WTC11 (cell line): ENCODE results near the gene RIMBP2. TPM values are rescaled to one million over a fixed set of nuclear protein-coding genes. Genes with fewer than 3 reads are reported as not detected.

Experiments
- ATAC-seq: fragments of 200-7000 bp; cut with Tn5 transposase; 2 replicates; pipeline ENCODE4 v1.10.0; 2021; ENCODE audit warnings: mild to moderate bottlenecking, moderate library complexity
- CTCF ChIA-PET: fragments of 300-600 bp; sonication (Branson Sonifier 250); formaldehyde crosslinking; loops from one replicate; lab custom pipeline; 2021; ENCODE audit warnings: antibody characterized with exemption; lab: Charles Lee
- POLR2A ChIA-PET: fragments of 350-600 bp; sonication (Branson Sonifier 250); formaldehyde crosslinking; loops from one replicate; lab custom pipeline; 2021; ENCODE audit warnings: antibody characterized with exemption; lab: Charles Lee
- DNase-seq: peaks from one replicate; pipeline ENCODE4 v3.0.0; 2021; ENCODE audit warnings: low spot score
- H3K27ac Mint-ChIP-seq: 2 replicates; pipeline ENCODE4 v1.8.0; 2021; ENCODE audit warnings: mixed read lengths
- H3K27me3 Mint-ChIP-seq: 2 replicates; pipeline ENCODE4 v1.8.0; 2021; ENCODE audit warnings: low read depth, mild to moderate bottlenecking, moderate library complexity, mixed read lengths
- H3K36me3 Mint-ChIP-seq: 2 replicates; pipeline ENCODE4 v1.8.0; 2021; ENCODE audit warnings: mixed read lengths
- H3K4me1 Mint-ChIP-seq: 2 replicates; pipeline ENCODE4 v1.8.0; 2022; ENCODE audit warnings: mixed read lengths
- H3K4me3 Mint-ChIP-seq: 2 replicates; pipeline ENCODE4 v1.8.0; 2021; ENCODE audit warnings: mild to moderate bottlenecking, moderate library complexity, mixed read lengths
- H3K9me3 Mint-ChIP-seq: 2 replicates; pipeline ENCODE4 v1.8.0; 2021; ENCODE audit warnings: mixed read lengths
- ATF1 ChIP-seq: sonication (generic); formaldehyde crosslinking; IDR thresholded peaks from 2 replicates; pipeline ENCODE4 v1.8.1; 2023; ENCODE audit warnings: mild to moderate bottlenecking, moderate library complexity, missing genetic modification reagents
- ELF4 ChIP-seq: sonication (generic); formaldehyde crosslinking; IDR thresholded peaks from 2 replicates; pipeline ENCODE4 v1.8.1; 2022; ENCODE audit warnings: low read depth, mild to moderate bottlenecking, moderate library complexity, missing genetic modification reagents
- FOXK1 ChIP-seq: sonication (generic); formaldehyde crosslinking; IDR thresholded peaks from 2 replicates; pipeline ENCODE4 v1.8.0; 2022; ENCODE audit warnings: mild to moderate bottlenecking, moderate library complexity, missing genetic modification reagents
- NFATC4 ChIP-seq: fragments of 250-450 bp; sonication (Bioruptor Pico); IDR thresholded peaks from 2 replicates; pipeline ENCODE4 v1.9.0; 2021; ENCODE audit warnings: mild to moderate bottlenecking
- NR1H2 ChIP-seq: sonication (generic); formaldehyde crosslinking; IDR thresholded peaks from 2 replicates; pipeline ENCODE4 v1.9.0; 2021; ENCODE audit warnings: mild to moderate bottlenecking, moderate library complexity, missing genetic modification reagents
- OVOL2 ChIP-seq: fragments of 250-450 bp; sonication (Bioruptor Pico); IDR thresholded peaks from 2 replicates; pipeline ENCODE4 v1.9.0; 2021; ENCODE audit warnings: mild to moderate bottlenecking, borderline replicate concordance
- ZNF263 ChIP-seq: sonication (generic); formaldehyde crosslinking; IDR thresholded peaks from 2 replicates; pipeline ENCODE4 v1.8.1; 2022; ENCODE audit warnings: low read depth, mild to moderate bottlenecking, moderate library complexity, missing genetic modification reagents
- total RNA-seq: library from RNA; stranded (reverse); gene quantifications from 3 replicates; pipeline ENCODE4 v1.2.3, GENCODE V29; 2021
- TF ChIP-seq, protein P1 (sequence below): sonication (generic); formaldehyde crosslinking; IDR thresholded peaks from 2 replicates; pipeline ENCODE4 v1.8.1; 2023; ENCODE audit warnings: mild to moderate bottlenecking, missing genetic modification reagents
- TF ChIP-seq, protein P2 (sequence below): fragments of 200-600 bp; IDR thresholded peaks from 2 replicates; pipeline ENCODE4 v1.8.0; 2022; ENCODE audit warnings: antibody characterized with exemption
- TF ChIP-seq, protein P3 (sequence below): sonication (generic); formaldehyde crosslinking; conservative IDR thresholded peaks from 2 replicates; pipeline ENCODE4 v1.8.1; 2023; ENCODE audit warnings: mild to moderate bottlenecking, low read depth, missing genetic modification reagents, moderate library complexity
- TF ChIP-seq, protein P4 (sequence below): sonication (generic); formaldehyde crosslinking; IDR thresholded peaks from 2 replicates; pipeline ENCODE4 v1.8.0; 2023; ENCODE audit warnings: mild to moderate bottlenecking, missing genetic modification reagents
- TF ChIP-seq, protein P5 (sequence below): sonication (generic); formaldehyde crosslinking; IDR thresholded peaks from 2 replicates; pipeline ENCODE4 v1.8.0; 2022; ENCODE audit warnings: mild to moderate bottlenecking, missing genetic modification reagents
- TF ChIP-seq, protein P6 (sequence below): sonication (generic); formaldehyde crosslinking; IDR thresholded peaks from 2 replicates; pipeline ENCODE4 v1.8.0; 2022; ENCODE audit warnings: mild to moderate bottlenecking, missing genetic modification reagents
- TF ChIP-seq, protein P7 (sequence below): sonication (generic); formaldehyde crosslinking; IDR thresholded peaks from 2 replicates; pipeline ENCODE4 v1.8.0; 2023; ENCODE audit warnings: missing genetic modification reagents
- TF ChIP-seq, protein P8 (sequence below): sonication (generic); formaldehyde crosslinking; IDR thresholded peaks from 2 replicates; pipeline ENCODE4 v1.8.0; 2022; ENCODE audit warnings: mild to moderate bottlenecking, missing genetic modification reagents

Gene RIMBP2
- total RNA-seq, 1 experiment from 2014 or later, result 2.6 TPM

DNA sequence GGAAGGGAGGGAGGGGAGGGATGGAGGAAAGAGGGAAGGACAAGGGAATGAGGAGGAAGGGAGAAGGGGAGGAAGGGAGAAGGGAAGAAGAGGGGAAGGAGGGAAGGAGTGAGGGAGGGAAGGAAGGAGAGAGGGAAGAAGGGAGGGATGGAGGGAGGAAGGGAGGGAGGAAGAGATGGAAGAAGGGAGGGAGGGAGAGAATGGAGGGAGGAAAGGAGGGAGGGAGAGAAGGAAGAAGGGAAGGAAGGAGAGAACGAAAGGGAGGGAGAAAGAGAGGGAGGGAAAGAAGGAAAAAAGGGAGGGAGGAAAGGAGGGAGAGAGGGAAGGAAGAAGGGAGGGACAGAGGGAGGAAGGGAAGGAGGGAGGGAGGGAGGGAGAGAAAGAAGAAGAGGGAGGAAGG is 49.5 kb downstream of the RIMBP2 start:
- H3K4me3 Mint-ChIP-seq, result no peak overlapping the region
- H3K27me3 Mint-ChIP-seq, result no peaks in the 10 kb centered on the region; the same call in 1 of the 2 replicates
- DNase-seq, result no peak
- H3K27ac Mint-ChIP-seq, result no peak overlapping the region
- no peak for ATAC-seq
- H3K9me3 Mint-ChIP-seq, result peaks cover 50% of the 10 kb centered on the region
- H3K36me3 Mint-ChIP-seq, result peaks cover 20% of the 10 kb centered on the region
- H3K4me1 Mint-ChIP-seq, result no peaks in the 10 kb centered on the region
- CTCF ChIA-PET, result no interaction called here
- TF ChIP-seq FOXK1 (CRISPR knock-in tag), result no peak
- TF ChIP-seq, protein P1, sequence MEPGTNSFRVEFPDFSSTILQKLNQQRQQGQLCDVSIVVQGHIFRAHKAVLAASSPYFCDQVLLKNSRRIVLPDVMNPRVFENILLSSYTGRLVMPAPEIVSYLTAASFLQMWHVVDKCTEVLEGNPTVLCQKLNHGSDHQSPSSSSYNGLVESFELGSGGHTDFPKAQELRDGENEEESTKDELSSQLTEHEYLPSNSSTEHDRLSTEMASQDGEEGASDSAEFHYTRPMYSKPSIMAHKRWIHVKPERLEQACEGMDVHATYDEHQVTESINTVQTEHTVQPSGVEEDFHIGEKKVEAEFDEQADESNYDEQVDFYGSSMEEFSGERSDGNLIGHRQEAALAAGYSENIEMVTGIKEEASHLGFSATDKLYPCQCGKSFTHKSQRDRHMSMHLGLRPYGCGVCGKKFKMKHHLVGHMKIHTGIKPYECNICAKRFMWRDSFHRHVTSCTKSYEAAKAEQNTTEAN (CRISPR knock-in tag), result no peak
- TF ChIP-seq NR1H2 (CRISPR knock-in tag), result no peak
- TF ChIP-seq ZNF263, result no peak
- TF ChIP-seq OVOL2 (CRISPR knock-in tag), result no peak
- no peak for TF ChIP-seq NFATC4 (CRISPR knock-in tag)
- TF ChIP-seq, all 79 proteins: peak for 0
- POLR2A ChIA-PET, result no interaction called here

DNA sequence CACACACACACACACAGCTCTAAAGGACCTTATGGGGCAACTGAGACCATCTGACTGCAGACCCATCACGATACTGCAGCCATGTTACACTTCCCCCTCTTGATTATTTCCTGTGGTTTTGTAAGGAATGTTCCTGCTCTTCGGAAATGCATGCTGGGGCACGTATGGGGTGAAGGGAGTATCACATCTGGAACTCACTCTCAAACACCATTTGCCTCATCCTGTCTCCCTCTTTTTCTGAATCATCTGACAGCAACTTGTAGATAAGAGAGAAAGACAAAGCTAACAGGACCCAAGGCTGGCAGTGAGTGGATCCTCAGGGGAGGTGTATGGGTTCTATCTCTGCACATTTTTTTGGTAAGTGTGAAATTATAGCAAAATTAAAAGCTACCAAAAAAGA is 50.3 kb downstream of the RIMBP2 start:
- no peak for DNase-seq
- ATAC-seq, result no peak
- TF ChIP-seq, protein P2, sequence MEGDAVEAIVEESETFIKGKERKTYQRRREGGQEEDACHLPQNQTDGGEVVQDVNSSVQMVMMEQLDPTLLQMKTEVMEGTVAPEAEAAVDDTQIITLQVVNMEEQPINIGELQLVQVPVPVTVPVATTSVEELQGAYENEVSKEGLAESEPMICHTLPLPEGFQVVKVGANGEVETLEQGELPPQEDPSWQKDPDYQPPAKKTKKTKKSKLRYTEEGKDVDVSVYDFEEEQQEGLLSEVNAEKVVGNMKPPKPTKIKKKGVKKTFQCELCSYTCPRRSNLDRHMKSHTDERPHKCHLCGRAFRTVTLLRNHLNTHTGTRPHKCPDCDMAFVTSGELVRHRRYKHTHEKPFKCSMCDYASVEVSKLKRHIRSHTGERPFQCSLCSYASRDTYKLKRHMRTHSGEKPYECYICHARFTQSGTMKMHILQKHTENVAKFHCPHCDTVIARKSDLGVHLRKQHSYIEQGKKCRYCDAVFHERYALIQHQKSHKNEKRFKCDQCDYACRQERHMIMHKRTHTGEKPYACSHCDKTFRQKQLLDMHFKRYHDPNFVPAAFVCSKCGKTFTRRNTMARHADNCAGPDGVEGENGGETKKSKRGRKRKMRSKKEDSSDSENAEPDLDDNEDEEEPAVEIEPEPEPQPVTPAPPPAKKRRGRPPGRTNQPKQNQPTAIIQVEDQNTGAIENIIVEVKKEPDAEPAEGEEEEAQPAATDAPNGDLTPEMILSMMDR, result no peak
- TF ChIP-seq, protein P3, sequence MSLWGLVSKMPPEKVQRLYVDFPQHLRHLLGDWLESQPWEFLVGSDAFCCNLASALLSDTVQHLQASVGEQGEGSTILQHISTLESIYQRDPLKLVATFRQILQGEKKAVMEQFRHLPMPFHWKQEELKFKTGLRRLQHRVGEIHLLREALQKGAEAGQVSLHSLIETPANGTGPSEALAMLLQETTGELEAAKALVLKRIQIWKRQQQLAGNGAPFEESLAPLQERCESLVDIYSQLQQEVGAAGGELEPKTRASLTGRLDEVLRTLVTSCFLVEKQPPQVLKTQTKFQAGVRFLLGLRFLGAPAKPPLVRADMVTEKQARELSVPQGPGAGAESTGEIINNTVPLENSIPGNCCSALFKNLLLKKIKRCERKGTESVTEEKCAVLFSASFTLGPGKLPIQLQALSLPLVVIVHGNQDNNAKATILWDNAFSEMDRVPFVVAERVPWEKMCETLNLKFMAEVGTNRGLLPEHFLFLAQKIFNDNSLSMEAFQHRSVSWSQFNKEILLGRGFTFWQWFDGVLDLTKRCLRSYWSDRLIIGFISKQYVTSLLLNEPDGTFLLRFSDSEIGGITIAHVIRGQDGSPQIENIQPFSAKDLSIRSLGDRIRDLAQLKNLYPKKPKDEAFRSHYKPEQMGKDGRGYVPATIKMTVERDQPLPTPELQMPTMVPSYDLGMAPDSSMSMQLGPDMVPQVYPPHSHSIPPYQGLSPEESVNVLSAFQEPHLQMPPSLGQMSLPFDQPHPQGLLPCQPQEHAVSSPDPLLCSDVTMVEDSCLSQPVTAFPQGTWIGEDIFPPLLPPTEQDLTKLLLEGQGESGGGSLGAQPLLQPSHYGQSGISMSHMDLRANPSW, result no peak
- no peak for TF ChIP-seq ELF4 (CRISPR knock-in tag)
- TF ChIP-seq ATF1, result no peak
- TF ChIP-seq, protein P4, sequence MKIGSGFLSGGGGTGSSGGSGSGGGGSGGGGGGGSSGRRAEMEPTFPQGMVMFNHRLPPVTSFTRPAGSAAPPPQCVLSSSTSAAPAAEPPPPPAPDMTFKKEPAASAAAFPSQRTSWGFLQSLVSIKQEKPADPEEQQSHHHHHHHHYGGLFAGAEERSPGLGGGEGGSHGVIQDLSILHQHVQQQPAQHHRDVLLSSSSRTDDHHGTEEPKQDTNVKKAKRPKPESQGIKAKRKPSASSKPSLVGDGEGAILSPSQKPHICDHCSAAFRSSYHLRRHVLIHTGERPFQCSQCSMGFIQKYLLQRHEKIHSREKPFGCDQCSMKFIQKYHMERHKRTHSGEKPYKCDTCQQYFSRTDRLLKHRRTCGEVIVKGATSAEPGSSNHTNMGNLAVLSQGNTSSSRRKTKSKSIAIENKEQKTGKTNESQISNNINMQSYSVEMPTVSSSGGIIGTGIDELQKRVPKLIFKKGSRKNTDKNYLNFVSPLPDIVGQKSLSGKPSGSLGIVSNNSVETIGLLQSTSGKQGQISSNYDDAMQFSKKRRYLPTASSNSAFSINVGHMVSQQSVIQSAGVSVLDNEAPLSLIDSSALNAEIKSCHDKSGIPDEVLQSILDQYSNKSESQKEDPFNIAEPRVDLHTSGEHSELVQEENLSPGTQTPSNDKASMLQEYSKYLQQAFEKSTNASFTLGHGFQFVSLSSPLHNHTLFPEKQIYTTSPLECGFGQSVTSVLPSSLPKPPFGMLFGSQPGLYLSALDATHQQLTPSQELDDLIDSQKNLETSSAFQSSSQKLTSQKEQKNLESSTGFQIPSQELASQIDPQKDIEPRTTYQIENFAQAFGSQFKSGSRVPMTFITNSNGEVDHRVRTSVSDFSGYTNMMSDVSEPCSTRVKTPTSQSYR (CRISPR knock-in tag), result no peak
- TF ChIP-seq, protein P5, sequence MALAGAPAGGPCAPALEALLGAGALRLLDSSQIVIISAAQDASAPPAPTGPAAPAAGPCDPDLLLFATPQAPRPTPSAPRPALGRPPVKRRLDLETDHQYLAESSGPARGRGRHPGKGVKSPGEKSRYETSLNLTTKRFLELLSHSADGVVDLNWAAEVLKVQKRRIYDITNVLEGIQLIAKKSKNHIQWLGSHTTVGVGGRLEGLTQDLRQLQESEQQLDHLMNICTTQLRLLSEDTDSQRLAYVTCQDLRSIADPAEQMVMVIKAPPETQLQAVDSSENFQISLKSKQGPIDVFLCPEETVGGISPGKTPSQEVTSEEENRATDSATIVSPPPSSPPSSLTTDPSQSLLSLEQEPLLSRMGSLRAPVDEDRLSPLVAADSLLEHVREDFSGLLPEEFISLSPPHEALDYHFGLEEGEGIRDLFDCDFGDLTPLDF, result no peak
- TF ChIP-seq OVOL2 (CRISPR knock-in tag), result no peak
- TF ChIP-seq, protein P6, sequence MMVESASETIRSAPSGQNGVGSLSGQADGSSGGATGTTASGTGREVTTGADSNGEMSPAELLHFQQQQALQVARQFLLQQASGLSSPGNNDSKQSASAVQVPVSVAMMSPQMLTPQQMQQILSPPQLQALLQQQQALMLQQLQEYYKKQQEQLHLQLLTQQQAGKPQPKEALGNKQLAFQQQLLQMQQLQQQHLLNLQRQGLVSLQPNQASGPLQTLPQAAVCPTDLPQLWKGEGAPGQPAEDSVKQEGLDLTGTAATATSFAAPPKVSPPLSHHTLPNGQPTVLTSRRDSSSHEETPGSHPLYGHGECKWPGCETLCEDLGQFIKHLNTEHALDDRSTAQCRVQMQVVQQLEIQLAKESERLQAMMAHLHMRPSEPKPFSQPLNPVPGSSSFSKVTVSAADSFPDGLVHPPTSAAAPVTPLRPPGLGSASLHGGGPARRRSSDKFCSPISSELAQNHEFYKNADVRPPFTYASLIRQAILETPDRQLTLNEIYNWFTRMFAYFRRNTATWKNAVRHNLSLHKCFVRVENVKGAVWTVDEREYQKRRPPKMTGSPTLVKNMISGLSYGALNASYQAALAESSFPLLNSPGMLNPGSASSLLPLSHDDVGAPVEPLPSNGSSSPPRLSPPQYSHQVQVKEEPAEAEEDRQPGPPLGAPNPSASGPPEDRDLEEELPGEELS (CRISPR knock-in tag), result no peak
- TF ChIP-seq, protein P7, sequence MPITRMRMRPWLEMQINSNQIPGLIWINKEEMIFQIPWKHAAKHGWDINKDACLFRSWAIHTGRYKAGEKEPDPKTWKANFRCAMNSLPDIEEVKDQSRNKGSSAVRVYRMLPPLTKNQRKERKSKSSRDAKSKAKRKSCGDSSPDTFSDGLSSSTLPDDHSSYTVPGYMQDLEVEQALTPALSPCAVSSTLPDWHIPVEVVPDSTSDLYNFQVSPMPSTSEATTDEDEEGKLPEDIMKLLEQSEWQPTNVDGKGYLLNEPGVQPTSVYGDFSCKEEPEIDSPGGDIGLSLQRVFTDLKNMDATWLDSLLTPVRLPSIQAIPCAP (CRISPR knock-in tag), result no peak
- TF ChIP-seq, protein P8, sequence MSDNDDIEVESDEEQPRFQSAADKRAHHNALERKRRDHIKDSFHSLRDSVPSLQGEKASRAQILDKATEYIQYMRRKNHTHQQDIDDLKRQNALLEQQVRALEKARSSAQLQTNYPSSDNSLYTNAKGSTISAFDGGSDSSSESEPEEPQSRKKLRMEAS, result no peak
- TF ChIP-seq, all 79 proteins: peak for 0
- Mint-ChIP-seq H3K27me3 (no peaks in the 10 kb centered on the region; the same call in 1 of the 2 replicates), H3K36me3 (peaks cover 20% of the 10 kb centered on the region), H3K4me3 (no peak overlapping the region), H3K4me1 (no peaks in the 10 kb centered on the region), H3K27ac (no peak overlapping the region), H3K9me3 (peaks cover 44% of the 10 kb centered on the region)
- ChIA-PET CTCF (no interaction called here), POLR2A (no interaction called here)
